ENCODE measurements around the gene ADGRG1.

The ADGRG1 gene

GRCh38 chr16:57704011-57704904, 75.8 kb downstream of the ADGRG1 start:
- H3K9me3 ChIP-seq = no peaks in the 10 kb centered on the region
- DNase-seq = no peak
- H3K27me3 ChIP-seq = no peaks in the 10 kb centered on the region
- no peak overlapping the region for H3K4me3 ChIP-seq (ENCODE audit: low read depth, low read length)
- no peak for TF ChIP-seq CTCF (IDR thresholded peaks at IDR 0.05; ENCODE audit: low read depth, low read length)
- H3K4me1 ChIP-seq = no peaks in the 10 kb centered on the region
- no peaks in the 10 kb centered on the region for H3K36me3 ChIP-seq

GRCh38 chr16:57704905-57705852, 76.7 kb downstream of the ADGRG1 start:
- Histone ChIP-seq H3K9me3 (no peaks in the 10 kb centered on the region), H3K4me3 (ENCODE audit: low read depth, low read length) (no peak overlapping the region), H3K36me3 (no peaks in the 10 kb centered on the region), H3K27me3 (no peaks in the 10 kb centered on the region), H3K4me1 (no peaks in the 10 kb centered on the region)
- no peak for DNase-seq
- TF ChIP-seq CTCF (IDR thresholded peaks at IDR 0.05; ENCODE audit: low read depth, low read length) = no peak

GRCh38 chr16:57706717-57707116, 78.3 kb downstream of the ADGRG1 start:
- no peaks in the 10 kb centered on the region for H3K9me3 ChIP-seq
- no peak for DNase-seq
- H3K27me3 ChIP-seq = no peaks in the 10 kb centered on the region
- H3K36me3 ChIP-seq = no peaks in the 10 kb centered on the region
- no peak overlapping the region for H3K4me3 ChIP-seq (ENCODE audit: low read depth, low read length)
- no peak for TF ChIP-seq CTCF (IDR thresholded peaks at IDR 0.05; ENCODE audit: low read depth, low read length)
- no peaks in the 10 kb centered on the region; the same call in 1 of the 2 replicates for H3K4me1 ChIP-seq

- DNase-seq = no peak
- Histone ChIP-seq H3K4me3 (ENCODE audit: low read depth, low read length) (no peak overlapping the region), H3K9me3 (no peaks in the 10 kb centered on the region), H3K36me3 (no peaks in the 10 kb centered on the region), H3K27me3 (no peaks in the 10 kb centered on the region), H3K4me1 (no peaks in the 10 kb centered on the region; the same call in 1 of the 2 replicates)
- no peak for TF ChIP-seq CTCF (IDR thresholded peaks at IDR 0.05; ENCODE audit: low read depth, low read length)
Observed at GRCh38 chr16:57707331-57707730, 78.9 kb downstream of the ADGRG1 start.

- Histone ChIP-seq H3K27me3 (no peaks in the 10 kb centered on the region), H3K9me3 (no peaks in the 10 kb centered on the region), H3K36me3 (no peaks in the 10 kb centered on the region), H3K4me3 (ENCODE audit: low read depth, low read length) (no peak overlapping the region), H3K4me1 (no peaks in the 10 kb centered on the region; the same call in 1 of the 2 replicates)
- no peak for DNase-seq
- TF ChIP-seq CTCF (IDR thresholded peaks at IDR 0.05; ENCODE audit: low read depth, low read length) = no peak
Observed at GRCh38 chr16:57708168-57708567, 79.7 kb downstream of the ADGRG1 start.
